H1 (cell line): ENCODE results near the gene WNK2. TPM values are rescaled to one million over a fixed set of nuclear protein-coding genes. Genes with fewer than 3 reads are reported as not detected.

Source experiments
- NRF1 ChIP-seq: IDR thresholded peaks from 2 replicates; pipeline ENCODE4 v1.6.1; 2011; ENCODE audit warnings: mild to moderate bottlenecking, low read depth, low read length, improper control_type of control experiment
- POU5F1 ChIP-seq: IDR thresholded peaks from 2 replicates; pipeline ENCODE4 v1.6.1; 2011; ENCODE audit warnings: low read depth, mild to moderate bottlenecking, low read length, moderate library complexity
- polyA plus RNA-seq, 7 experiments: library from polyadenylated mRNA; depleted of rRNA in 3 of 7; stranded (reverse) in 5 of 7; unstranded in 2 of 7; fragments of >200 nt in 5 of 7; fragments of 200-250 nt in 2 of 7; gene quantifications; 1 replicate in 5 of 7; 2 replicates in 1 of 7; 4 replicates in 1 of 7; pipeline versions ENCODE4 v1.2.1 to v1.2.3, GENCODE V29; 2011 to 2013; ENCODE audit warnings: missing spikeins in 2 of 7, mixed read lengths in 2 of 7
- total RNA-seq: library from RNA; stranded (reverse); fragmentation: NEBNext Ultra II Directional; extraction: Animal tissue kit (Norgen Biotek cat#: 25700); gene quantifications from 2 replicates; pipeline ENCODE4 v1.2.1, GENCODE V29; 2021
- TF ChIP-seq, protein P1 (sequence below): IDR thresholded peaks from 2 replicates; pipeline ENCODE4 v1.6.1; 2012; ENCODE audit warnings: low read length, inconsistent platforms

The WNK2 gene
- total and polyA plus RNA-seq, 2 of the 8 experiments (the other 6 are each of a cell fraction or from before 2014, with no cell fraction given): 12.0 to 87.2 TPM

DNA sequence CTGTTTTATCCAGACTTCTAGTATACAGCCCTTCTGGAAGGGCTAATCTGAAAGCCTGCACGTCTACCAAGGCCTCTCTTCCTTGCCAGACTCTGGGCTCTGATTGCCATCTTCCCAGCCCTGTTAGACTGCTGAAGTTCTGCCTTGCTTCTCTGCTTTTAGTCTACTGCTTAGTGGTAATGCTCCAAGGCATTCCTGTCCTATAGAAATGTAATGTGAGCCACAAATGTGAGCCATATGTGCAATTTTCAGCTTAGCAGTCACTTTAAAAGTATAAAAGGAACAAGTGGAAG is 32.1 kb downstream of the WNK2 start (continued):
- TF ChIP-seq, protein P1, sequence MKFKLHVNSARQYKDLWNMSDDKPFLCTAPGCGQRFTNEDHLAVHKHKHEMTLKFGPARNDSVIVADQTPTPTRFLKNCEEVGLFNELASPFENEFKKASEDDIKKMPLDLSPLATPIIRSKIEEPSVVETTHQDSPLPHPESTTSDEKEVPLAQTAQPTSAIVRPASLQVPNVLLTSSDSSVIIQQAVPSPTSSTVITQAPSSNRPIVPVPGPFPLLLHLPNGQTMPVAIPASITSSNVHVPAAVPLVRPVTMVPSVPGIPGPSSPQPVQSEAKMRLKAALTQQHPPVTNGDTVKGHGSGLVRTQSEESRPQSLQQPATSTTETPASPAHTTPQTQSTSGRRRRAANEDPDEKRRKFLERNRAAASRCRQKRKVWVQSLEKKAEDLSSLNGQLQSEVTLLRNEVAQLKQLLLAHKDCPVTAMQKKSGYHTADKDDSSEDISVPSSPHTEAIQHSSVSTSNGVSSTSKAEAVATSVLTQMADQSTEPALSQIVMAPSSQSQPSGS: no peak
- TF ChIP-seq NRF1 (no peak), POU5F1 (no peak)
